GM18873 (cell line): ENCODE data around the gene UNC13D.
"Not testable (repeated sequence)": the region's sequence is repeated elsewhere in the genome, so short reads cannot be mapped to it uniquely, and the experiment has no call there.

ENCODE experiments used
- ATAC-seq: cut with Tn5 transposase; IDR thresholded peaks from one replicate; pipeline ENCODE4 v1.9.1; 2021; ENCODE audit warnings: mild to moderate bottlenecking, moderate library complexity, moderate number of reproducible peaks; ENCODE audit not compliant: unreplicated experiment, low FRiP score

The UNC13D gene

DNA sequence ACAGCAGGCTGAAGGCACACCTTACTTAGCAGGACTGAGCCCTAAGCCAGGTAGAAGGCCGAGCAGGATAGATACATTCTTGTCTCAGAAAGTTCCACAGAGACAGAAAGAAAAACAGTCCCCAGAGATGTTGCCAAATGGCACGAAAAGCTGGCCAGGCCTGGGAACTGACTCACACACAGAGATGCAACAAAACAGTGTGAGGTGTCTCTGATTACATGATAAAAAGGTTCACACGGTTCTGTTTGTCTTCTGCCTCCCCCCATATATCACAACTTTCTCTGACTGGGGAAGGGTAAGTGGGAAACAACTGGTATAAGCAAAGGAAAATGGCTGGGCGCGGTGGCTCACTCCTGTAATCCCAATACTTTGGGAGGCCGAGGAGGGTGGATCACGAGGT is 9.2 kb upstream of the UNC13D start:
- ATAC-seq: no peak

DNA sequence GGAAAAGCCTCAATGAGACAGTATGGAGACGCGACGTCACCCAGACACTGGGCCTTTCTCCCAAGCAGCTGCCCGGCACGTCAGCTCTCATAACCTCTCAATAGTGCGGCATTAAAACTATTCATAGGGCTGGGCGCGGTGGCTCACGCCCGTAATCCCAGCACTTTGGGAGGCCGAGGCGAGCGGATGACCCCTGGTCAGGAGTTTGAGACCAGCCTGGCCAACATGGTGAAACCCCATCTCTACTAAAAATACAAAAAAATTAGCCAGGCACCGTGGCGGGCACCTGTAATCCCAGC is 7.4 kb upstream of the UNC13D start:
- ATAC-seq: not testable (repeated sequence)

DNA sequence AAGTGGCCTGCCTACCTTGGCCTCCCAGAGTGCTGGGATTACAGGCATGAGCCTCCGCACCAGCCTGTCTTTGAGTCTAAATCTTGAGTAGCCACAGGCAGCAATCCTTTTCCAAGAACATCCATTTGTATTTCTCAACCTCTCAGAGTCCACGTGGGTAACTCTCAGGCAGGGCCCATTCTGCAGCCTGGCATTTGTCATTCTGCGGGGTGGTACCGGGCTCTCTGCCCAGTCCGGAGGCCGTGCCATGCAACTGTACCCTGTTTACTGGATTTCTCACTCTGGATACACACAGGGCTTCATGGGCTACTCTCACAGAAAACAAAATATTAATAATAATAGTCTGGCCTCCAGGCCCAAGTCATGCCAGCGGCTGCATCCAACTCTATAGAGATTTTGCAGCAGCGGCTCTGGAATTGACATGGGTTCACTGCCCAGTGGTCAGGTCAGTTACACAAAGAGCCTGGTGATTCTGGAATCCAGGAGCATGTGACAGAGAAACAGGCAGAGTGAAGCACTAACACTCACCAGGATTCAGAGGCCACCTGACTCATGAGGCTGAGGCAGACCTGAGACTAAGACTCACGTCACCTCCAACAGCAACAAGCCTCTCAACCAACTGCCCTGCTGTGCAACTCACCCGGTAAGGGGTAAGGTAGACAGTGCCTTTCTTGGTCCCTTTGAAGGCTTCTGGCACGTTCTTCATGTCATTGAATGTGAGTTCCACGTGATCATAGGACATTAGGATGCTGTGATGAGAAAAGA is 6.9 kb upstream of the UNC13D start:
- no peak for ATAC-seq

DNA sequence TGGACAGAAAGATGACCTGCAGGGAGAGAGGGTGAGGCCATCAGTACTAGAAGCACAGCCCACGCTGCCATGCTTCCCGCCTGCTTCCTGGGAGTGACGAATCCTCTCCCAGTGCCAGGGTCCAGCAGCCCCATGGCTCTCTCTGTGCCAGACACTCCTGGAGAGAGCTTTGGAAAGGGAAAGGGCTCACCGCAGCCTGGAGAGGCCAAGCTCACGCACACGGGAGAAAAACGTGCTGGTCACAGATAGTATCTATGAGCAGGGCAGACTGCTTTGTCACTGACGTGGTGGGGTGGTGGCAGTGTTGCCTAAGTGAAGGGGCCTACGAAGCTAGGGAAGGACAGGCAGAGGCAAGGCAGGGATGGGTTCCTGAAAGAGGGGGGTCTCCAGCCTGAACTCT is 5.5 kb upstream of the UNC13D start:
- ATAC-seq: no peak

- no peak for ATAC-seq
These were observed 5.1 kb upstream of the UNC13D start for GRCh38 chr17:75849279-75849646.

GRCh38 chr17:75848523-75849278 is 4.5 kb upstream of the UNC13D start:
- no peak for ATAC-seq

- ATAC-seq: no peak
These were observed 3.7 kb upstream of the UNC13D start for GRCh38 chr17:75847614-75848522.

- ATAC-seq: no peak
These were observed 2.7 kb upstream of the UNC13D start for GRCh38 chr17:75846692-75847613.

- no peak for ATAC-seq
These were observed 1.9 kb upstream of the UNC13D start for GRCh38 chr17:75845933-75846691.

DNA sequence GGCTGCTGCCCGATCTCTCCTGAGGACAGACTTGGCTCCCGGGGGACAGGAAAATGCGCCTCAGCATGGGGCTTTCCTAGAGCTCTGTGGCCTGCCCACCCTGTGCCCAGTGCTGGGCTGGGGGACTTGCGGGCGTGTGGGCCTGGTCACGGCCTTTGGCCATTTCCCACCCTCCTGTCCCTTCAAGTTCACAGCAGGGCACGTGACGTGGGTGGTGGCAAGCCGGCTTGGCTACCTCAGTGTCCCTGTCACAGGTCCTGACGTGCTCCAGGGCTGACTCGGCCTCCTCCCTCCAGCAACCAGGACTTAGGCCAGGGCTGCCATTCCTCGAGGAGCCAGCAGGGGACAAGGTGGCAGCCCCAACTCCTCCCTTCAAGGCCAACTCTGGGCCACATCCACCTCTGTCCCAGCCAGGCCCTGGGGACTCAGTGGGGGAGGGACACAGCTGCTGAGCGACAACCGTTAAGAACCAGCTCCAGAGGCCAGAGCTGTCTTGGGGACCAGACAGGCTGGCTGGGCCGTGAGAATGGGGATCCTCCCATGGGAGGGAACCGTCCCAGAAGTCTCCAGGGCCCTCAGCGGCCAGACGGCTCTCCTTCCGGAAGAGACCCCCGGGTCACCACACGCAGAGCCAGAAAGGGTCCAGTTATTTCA is 981 bp upstream of the UNC13D start:
- peak; percentile 66 for ATAC-seq

DNA sequence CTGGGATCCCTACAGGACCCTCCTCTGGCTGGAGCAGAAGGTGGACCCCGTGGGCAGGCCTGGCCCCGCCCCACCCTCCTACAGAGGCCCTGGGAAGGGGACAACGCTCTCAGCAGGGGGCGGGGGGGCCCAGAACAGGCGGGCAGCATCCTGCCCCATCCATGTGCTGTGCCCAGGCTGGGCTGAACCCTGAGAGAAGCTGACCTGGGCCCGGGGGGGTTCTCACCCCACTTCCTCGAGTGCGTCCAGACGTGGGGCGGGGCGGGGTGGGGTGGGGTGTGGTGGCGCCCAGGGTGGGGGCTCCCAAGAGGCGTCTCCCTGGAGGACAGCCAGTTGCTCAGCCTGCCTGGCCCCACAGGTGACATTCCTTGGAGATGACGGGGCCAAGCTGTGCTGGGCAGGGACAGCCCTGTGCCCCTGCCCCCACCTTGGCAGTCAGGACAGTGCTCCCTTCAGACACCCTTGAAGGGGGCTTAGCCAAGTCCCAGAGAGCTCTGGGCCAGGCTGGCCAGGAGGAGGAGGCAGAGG is 390 bp upstream of the UNC13D start:
- peak; percentile 4 for ATAC-seq

DNA sequence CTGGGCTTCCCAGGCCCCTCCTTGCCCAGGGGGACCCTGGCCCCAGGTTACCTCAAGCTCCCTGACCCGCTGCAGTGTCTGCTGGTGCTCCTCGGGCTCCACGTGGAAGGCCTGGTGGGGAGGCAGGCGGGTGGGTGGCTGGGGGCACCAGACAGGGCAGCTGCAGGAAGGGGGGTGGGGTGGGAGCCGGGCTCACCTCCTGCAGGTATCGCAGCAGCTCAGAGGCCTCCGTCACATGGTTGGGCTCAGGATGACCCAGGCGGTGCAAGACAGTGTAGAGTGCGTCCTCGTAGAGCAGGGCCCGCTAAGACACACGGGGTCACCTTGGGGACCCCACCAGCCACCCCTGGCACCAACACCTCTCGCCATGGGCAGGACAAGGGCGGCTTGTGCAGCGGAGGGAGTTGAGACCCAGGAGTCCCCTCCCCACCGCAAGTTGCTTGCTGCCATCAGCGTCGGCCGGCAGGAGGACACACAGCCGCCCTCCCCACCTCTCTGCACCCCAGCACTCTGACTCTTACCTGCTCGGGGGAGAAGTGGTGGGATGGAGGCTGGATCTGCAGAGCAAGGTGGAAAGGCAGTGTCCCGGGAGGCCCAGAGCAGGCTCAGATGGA is 1.1 kb downstream of the UNC13D start:
- ATAC-seq: no peak

DNA sequence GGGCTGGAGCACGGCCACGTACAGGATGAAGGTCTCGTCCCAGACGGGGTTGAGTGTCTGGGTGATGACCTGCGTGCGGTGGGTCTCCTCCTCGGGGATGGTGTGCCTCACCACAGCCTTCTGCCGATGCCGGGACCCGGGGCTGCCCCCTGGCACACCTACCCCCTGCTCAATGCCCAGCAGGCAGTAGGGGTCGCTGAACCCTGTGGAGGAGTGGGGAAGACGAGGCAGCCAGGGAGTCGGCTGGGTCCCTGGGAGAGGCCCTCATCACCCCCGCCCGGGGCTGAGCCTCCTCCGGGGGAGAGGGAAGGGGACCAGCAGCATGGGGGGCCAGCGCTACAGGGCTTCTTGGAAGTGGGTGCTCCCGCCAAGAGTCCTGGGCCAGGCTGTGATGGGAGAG is 1.8 kb downstream of the UNC13D start:
- no peak for ATAC-seq

DNA sequence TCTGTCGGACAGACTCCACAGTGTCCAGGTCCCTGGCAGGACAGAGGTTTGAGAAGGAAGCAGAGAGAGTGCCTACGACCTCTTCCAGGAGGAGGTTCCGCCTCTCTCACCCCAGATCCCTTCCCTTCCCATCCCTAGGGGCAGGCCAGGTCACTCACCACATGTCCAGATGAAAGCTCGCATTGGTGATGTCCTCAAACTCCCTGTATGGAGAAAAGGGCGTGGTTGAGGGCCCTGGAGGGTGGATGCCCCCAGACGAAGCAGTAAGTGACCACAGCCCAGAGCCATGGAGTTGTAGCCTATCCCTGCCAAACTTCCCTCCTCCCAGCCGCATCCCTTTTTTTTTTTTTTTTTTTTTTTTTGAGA is 3.4 kb downstream of the UNC13D start:
- no peak for ATAC-seq

GRCh38 chr17:75839942-75840798 is 4.0 kb downstream of the UNC13D start:
- no peak for ATAC-seq

DNA sequence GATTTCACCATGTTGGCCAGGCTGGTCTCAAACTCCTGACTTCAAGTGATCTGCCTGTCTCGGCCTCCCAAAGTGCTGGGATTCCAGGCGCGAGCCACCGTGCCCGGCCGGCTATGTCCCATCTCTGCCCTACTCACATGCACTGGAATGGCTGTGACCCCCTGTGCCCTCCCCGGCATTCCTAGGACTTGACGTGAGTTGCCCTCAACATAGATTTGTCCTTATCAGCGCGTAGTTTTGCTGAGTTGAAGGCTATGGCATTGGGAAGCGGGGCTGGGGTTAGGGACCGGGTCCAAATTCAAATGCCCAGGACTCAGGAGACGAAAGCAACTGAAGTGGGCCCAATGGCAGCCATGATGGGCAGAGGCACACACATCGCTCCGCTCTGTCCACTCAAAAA is 5.8 kb downstream of the UNC13D start:
- ATAC-seq: no peak

GRCh38 chr17:75837899-75838298 is 6.3 kb downstream of the UNC13D start:
- ATAC-seq: no peak
